HG02943 (cell line): ENCODE data around the gene ARID1B.

Experiments used
- ATAC-seq: cut with Tn5 transposase; IDR thresholded peaks from one replicate; pipeline ENCODE4 v1.9.1; 2021; ENCODE audit warnings: mild to moderate bottlenecking, low read depth, moderate library complexity; ENCODE audit not compliant: unreplicated experiment

The ARID1B gene

DNA sequence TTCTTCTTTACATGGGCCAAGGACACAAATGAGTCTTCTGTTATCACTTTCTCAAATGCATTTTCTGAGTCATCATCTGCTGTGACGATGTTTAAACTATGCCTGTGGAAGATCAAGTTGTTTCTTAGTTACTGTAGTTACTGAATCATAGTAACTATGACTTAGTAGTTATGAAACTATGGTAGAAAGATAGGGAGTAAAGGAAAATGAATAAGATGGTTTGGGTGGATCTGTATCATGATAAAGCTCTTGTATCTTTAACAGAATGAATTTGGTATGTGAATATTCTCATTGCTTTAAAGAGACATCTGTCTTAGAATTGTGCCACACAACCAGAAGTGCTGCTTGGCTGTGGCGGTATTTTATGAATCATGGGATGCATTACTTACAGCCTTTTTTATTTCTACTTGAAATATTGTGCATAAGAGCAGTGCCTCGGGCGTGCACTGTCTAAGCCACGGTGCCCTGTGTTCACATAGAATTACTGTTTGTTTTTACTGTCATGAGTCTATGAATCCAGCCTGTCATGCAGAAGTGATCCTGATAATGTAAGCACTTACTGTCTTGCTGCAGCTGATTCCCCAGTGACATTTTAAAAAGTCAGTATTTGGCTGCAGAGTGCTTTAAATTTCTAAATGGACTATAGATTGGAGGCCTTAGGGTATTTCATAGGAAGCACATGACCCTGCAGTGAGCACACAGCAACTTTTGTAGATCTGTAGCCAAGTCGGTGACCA lies 330.9 kb downstream of the ARID1B start:
- no peak for ATAC-seq

GRCh38 chr6:157108923-157109322 lies 331.7 kb downstream of the ARID1B start:
- no peak for ATAC-seq

- no peak for ATAC-seq
Measured at GRCh38 chr6:157110607-157111006, 333.4 kb downstream of the ARID1B start.

- no peak for ATAC-seq
Measured at GRCh38 chr6:157113389-157113788, 336.2 kb downstream of the ARID1B start.

DNA sequence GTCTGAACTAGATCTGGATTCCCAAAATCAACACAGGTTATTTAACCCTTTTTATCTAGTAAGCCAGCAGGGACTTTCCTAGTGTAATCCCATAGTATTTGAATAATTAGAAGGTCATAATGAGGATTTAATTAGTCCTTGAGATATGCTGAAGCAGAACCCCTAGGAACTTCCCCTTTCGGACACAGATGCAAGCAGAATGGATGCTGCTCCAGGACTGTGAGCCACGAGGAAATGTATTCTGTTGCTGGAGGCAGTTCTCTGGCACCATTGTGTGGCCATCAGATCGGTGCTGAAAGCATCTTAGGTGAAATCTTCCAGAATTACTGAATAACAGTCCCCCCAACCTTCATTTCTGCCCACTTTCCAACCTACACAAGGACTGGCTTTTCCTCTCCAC lies 339.2 kb downstream of the ARID1B start:
- ATAC-seq: no peak

DNA sequence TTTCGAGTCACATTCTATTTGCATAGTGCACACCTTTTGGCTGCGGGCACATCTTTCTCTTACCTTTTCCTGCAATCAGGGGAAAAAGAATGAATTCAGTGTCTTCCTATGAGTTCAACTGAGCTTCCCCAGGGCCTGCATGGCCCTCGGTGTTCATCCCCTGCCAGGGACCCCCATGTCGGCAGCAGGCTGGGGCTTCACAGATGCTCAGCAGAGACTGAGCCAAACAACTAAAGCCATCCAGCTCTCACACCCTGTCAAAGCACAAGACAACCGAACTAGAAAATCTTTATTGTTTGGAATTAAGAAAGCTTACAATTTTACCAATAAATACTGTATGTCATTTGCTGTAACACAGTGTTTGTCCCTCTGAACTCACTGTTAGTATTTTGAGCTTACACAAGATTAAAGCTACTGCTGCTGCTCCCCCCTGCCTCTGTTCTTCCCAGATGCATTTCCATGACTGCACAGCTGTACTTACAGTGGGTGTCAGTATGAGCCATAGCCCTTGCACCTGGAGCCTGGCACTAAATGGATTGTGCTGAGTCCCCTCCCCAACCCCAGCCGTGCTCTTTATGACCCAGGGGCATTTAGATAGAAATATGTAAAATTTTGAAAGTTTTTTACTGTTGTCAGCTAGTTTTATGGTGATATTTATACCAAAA lies 340.4 kb downstream of the ARID1B start:
- ATAC-seq: no peak

DNA sequence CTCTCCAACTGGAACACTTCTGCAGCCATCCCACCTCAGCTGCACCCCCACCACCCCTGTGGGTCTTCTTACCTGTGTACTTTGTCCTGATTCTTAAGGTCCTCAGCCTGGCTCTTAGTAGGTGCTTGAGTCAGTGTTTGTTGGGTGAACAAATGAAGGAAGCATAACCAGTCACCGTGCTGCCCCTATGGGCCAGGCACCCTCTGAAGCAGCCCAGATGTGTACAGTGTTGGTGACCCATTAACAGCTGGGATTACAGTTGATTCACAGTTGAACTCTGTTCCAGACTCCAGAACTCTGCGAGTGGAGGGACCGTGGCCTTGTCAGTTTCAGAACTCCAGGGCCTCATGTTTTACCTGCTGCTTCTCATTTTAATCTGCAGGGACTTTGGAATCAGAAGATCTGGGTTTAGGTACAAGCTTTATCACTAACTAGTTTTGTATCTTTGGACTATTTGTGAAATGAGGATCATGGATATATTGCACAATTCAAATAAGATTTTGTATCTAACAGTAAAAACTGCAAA lies 342.4 kb downstream of the ARID1B start:
- no peak for ATAC-seq

- no peak for ATAC-seq
Measured at GRCh38 chr6:157120534-157121232, 343.5 kb downstream of the ARID1B start.

DNA sequence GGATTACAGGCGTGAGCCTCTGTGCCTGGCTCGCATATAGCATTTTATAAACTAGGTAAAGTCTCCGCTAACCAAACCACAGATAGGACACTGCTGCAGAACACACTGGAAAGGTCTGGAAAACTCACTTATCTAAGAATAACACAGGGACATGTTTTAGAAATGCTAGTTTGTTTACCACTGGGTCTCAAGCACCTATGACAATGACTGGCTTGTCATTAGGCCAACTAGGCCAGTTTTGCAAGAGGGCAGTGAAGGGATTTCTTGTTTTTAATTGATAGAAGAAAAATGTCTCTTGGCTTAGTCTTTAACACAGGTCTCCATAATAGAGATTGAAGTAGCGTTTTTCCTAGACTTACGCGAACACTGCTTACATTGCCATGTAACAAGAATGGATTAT lies 344.7 kb downstream of the ARID1B start:
- no peak for ATAC-seq

DNA sequence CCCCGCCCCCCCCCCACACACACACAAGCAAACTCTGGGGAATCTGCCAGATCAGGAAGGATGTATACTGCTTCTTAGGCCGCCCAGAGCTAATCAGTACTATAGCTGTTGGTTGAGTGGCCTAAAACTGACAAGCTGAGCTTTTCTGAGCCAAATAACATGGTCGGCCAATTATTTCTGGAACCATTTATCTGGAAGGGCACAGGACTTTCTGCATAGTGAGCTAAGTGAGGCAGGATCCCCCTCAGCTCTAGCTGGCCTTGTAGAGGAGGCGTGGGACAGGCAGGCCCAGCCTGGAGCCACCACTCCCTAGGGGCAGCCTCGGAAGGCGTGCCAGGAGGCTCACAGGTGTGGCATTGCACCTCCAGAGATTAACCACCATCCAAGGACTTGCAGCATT lies 346.1 kb downstream of the ARID1B start:
- ATAC-seq: no peak

- ATAC-seq: no peak
Measured at GRCh38 chr6:157124485-157125254, 347.5 kb downstream of the ARID1B start.

DNA sequence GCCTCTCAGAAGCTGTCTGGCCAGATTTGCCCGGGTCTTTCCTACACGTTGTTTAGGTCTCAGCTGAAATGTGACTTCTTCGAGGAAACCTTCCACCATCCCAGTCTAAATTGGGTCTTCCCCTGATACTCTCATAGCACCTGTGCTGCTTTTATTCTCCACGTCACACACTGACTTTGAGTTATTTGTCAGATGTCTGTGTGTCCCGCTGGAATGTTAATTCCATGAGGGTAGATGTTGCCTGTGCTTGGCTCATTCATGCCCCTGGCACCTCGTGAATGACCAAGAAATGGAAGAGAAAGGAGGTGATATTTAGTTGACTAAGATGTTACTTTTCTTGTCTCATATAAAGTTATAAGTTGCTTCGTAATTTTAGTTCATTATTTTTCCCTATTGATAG lies 348.4 kb downstream of the ARID1B start:
- no peak for ATAC-seq

DNA sequence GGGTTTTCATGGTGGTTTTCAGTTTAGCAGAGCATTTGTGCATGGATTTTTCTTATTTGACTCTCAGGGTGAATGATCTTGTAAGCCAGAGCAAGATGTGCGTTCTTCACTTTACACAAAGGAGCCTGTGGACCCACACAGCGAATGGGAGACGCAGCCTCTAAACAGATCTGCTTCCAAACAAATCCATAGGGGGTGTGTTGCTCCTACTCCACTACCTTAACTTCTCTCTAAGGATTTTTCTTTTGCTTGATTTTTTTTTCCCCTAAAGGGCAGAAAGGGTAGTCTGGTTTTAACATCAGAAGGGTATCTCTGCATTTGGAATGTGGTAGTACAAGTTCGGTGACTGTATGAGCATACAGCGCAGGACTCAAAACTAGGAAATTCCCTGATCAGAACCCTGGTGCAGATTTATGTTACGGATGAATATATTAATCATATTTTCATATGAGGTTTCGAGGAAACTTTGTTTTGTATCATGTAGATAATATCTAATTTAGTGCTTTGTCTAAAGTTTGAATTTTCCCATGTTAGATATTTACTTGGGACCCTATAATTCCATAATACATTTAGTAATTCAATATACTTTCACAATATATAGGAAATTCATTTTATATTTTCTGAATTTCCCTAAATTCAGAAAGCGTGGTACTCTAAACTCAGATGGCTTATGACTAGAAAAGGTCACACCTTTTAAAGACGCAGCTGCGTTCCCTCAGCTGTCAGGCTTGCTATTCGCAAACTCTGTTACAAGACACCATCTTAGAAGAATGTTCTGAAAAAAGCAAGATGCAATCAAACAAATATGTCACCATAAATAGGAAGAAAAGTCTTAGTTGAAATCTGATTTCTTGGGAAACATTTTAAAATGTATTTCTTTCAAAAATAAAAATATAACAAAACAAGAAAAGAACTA lies 349.3 kb downstream of the ARID1B start:
- ATAC-seq: no peak

- no peak for ATAC-seq
Measured at GRCh38 chr6:157128235-157128775, 351.1 kb downstream of the ARID1B start.

DNA sequence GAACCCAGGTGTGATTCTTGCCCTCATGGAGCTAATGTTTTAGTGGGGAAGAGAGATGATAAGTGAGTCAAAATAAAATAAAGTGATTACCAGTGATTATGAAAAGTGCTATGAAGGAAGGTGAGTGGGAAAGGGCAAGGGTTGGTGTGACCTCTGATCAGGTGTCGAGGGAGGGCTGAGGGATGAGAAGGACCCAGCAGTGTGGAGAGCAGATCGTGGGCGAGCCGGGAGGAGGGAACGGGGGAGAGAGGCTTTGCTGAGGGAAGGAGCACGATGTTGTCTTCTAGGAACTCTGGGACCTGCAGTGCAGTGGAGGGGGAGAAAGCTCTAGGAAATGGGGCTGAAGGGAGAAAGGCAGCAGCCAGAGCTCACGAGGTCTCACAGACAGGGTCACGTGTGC lies 354.1 kb downstream of the ARID1B start:
- ATAC-seq: no peak

GRCh38 chr6:157133856-157134255 lies 356.7 kb downstream of the ARID1B start:
- no peak for ATAC-seq

GRCh38 chr6:157134402-157135047 lies 357.3 kb downstream of the ARID1B start:
- ATAC-seq: no peak

GRCh38 chr6:157135691-157136090 lies 358.5 kb downstream of the ARID1B start:
- no peak for ATAC-seq

DNA sequence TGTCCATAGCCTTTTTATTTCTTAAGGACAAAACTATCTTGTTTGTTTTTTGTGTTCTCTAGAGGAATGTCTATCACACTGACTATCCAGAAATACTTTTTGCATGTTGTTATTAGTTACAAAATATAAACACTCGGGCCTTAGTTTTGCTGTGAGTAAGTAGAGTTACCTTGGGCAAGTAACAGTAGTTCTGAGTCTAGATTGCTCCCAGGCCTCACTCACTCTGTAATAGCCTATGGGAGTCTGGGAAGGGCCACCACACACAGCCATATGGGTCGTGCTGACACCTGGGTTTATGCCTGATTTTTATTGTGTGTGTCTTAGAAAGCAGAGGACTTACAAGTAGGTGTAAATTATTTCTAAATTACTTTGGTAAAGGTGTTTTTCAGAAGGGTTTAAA lies 360.3 kb downstream of the ARID1B start:
- ATAC-seq: no peak
